ENCODE measurements around the gene YIF1A. TPM values are rescaled to one million over a fixed set of nuclear protein-coding genes. Genes with fewer than 3 reads are reported as not detected.

The YIF1A gene
- total and polyA plus RNA-seq, 8 donors = 11.6 to 122 (median 60.9) TPM

DNA sequence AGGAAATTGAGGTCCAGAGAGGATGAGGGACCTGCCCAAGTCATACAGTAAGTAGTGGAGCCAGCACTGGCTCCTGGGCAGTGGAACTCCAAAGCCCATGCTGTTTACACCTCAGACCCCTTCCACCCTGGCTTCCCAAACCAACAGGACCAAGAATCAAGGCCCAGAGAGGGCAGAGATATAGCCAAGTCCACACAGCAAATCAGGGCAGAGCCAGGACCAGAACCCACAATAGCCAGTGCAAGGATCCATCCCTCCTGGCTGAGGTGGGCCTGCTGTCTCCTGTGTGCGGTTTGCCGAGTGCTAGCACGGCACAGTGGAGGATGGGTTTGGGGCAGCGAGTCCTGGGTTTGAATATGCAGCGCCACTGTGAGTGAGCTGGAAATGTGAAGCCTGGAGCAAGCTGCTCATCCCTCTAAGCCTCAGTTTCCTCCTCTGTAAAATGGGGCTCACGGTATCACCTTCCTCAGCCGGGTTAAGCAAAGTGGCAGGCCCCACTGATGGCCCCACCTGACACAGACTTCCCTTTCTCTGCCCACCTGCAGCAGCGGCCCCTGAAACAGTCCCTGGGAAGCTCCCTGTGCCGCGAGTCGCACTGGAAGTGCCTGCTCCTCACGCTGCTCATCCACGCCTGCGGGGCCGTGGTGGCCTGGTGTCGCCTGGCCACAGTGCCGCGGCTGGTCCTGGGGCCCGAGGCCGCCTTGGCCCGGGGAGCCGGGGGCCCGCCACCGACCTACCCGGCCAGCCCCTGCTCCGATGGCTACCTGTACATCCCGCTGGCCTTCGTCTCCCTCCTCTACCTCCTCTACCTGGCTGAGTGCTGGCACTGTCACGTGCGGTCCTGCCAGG is 5.1 kb upstream of the YIF1A start:
- TF ChIP-seq, protein P1, sequence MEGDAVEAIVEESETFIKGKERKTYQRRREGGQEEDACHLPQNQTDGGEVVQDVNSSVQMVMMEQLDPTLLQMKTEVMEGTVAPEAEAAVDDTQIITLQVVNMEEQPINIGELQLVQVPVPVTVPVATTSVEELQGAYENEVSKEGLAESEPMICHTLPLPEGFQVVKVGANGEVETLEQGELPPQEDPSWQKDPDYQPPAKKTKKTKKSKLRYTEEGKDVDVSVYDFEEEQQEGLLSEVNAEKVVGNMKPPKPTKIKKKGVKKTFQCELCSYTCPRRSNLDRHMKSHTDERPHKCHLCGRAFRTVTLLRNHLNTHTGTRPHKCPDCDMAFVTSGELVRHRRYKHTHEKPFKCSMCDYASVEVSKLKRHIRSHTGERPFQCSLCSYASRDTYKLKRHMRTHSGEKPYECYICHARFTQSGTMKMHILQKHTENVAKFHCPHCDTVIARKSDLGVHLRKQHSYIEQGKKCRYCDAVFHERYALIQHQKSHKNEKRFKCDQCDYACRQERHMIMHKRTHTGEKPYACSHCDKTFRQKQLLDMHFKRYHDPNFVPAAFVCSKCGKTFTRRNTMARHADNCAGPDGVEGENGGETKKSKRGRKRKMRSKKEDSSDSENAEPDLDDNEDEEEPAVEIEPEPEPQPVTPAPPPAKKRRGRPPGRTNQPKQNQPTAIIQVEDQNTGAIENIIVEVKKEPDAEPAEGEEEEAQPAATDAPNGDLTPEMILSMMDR (IDR thresholded peaks at IDR 0.05) = no peak
- no peak for TF ChIP-seq POLR2A (IDR thresholded peaks at IDR 0.05)
- no peak for TF ChIP-seq EP300 (IDR thresholded peaks at IDR 0.05)
- TF ChIP-seq POLR2AphosphoS5 (IDR thresholded peaks at IDR 0.05) = no peak
- Histone ChIP-seq H3K27ac (no peak overlapping the region), H3K4me3 (no peak overlapping the region), H3K27me3 (peaks cover 0 to 58% (median 19%) of the 10 kb centered on the region in 3 donors), H3K4me1 (peaks cover 12 to 35% (median 29%) of the 10 kb centered on the region in 4 donors), H3K9me3 (no peaks in the 10 kb centered on the region), H3K36me3 (no peaks in the 10 kb centered on the region)
- WGBS, 5 donors = 82 to 90% (median 88%) methylated on average over 25 to 30 of the region's 30 CpGs
- intact Hi-C loops (cut with DNase I; ENCODE audit: low total_unique reads) = no loop called here
- no peak for DNase-seq

- TF ChIP-seq, protein P1 (IDR thresholded peaks at IDR 0.05) = no peak
- TF ChIP-seq POLR2AphosphoS5 (IDR thresholded peaks at IDR 0.05) (no peak), EP300 (IDR thresholded peaks at IDR 0.05) (no peak), POLR2A (IDR thresholded peaks at IDR 0.05) (no peak)
- Histone ChIP-seq H3K4me3 (no peak overlapping the region), H3K36me3 (no peaks in the 10 kb centered on the region), H3K9me3 (no peaks in the 10 kb centered on the region), H3K4me1 (peaks cover 12 to 36% (median 31%) of the 10 kb centered on the region in 4 donors), H3K27ac (no peak overlapping the region), H3K27me3 (peaks cover 0 to 58% (median 19%) of the 10 kb centered on the region in 3 donors)
- intact Hi-C loops (cut with DNase I; ENCODE audit: low total_unique reads) = no loop called here
- 63 to 78% (median 74%) methylated on average over 4 of the region's 4 CpGs for WGBS, 5 donors
- DNase-seq = no peak
These were observed 4.4 kb upstream of the YIF1A start for GRCh38 chr11:66293352-66293751.

DNA sequence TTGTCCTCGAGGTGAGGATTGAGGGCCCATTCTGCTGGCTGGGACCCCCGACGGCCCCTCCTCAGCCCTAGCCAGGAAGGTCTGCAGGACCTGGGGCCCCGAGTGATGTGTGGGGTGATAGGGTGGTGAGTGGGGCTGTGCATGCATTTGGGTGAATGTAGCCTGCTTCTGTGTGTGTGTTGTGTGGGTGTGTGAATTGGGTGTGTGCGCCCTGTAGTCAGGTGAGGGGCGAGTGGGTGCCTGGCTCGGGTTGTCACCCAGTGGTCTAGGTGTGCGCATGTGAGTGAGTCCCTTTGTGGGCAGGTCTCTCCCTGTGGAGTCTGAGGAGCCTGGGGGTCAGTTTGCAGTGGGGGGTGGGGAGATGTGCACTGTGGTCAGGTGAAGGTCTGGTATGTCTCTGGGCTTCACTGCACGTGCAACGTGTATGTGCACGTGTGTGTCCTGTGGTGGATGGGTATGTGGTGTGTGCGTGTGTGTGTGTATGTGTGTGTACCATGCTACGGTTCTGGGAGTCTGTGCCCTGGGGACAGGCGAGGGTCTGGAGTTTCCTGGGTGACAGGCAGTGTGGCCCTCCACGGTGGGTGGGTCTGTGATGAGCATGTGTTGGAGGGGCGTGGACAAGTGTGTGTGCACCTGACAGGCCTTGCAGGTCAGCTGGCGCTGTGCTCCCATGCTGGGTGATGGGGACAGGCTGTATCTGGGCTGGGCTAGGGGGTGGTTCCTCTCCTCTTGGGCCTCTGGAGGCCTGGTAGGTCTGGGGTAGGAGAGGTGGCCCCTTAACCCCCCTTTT is 3.8 kb upstream of the YIF1A start:
- H3K4me1 ChIP-seq = peaks cover 18 to 42% (median 37%) of the 10 kb centered on the region in 4 donors
- WGBS, 5 donors = 29 to 54% (median 30%) methylated on average over 8 to 17 of the region's 17 CpGs
- peak overlapping the region; percentile 54 to 69 (median 55) for H3K4me3 ChIP-seq
- no peaks in the 10 kb centered on the region for H3K9me3 ChIP-seq
- intact Hi-C loops (cut with DNase I; ENCODE audit: low total_unique reads) = no loop called here
- DNase-seq = no peak
- TF ChIP-seq, protein P1 (IDR thresholded peaks at IDR 0.05) = no peak
- TF ChIP-seq POLR2A (IDR thresholded peaks at IDR 0.05) (no peak), POLR2AphosphoS5 (IDR thresholded peaks at IDR 0.05) (no peak), EP300 (IDR thresholded peaks at IDR 0.05) (no peak)
- peak overlapping the region in 1 of 5 donors; percentile 72 for H3K27ac ChIP-seq
- H3K36me3 ChIP-seq = no peaks in the 10 kb centered on the region
- H3K27me3 ChIP-seq = peaks cover 0 to 58% (median 19%) of the 10 kb centered on the region in 3 donors

Measured in stomach (tissue), 9 donors.